ENCODE results near the gene PTPRT. TPM values are rescaled to one million over a fixed set of nuclear protein-coding genes. Genes with fewer than 3 reads are reported as not detected.

Gene PTPRT
- total RNA-seq, 1 experiment from 2014 or later, result 0.13 TPM

GRCh38 chr20:43193443-43193842 is 3.7 kb upstream of the PTPRT start:
- WGBS (ENCODE audit: extremely low coverage, insufficient read length, low lambda C conversion rate), result no CpG with 5 or more reads among the region's 3 CpGs
- Histone ChIP-seq H3T11ph (ENCODE audit: low read length) (no peak overlapping the region), H2BK12ac (ENCODE audit: insufficient read length, low read depth, low read length) (no peak overlapping the region), H3K23me2 (ENCODE audit: insufficient read length, low read depth, low read length, poor library complexity, severe bottlenecking) (peaks cover 12% of the 10 kb centered on the region), H3K4me1 (ENCODE audit: insufficient read depth, low read length) (no peaks in the 10 kb centered on the region), H3K9me3 (ENCODE audit: control insufficient read depth, low read depth, low read length) (no peaks in the 10 kb centered on the region), H2AFZ (ENCODE audit: low read length) (no peak overlapping the region), H4K20me1 (ENCODE audit: control insufficient read depth, insufficient read depth, insufficient read length) (no peaks in the 10 kb centered on the region), H3K27me3 (ENCODE audit: insufficient read depth, low read length) (peaks cover 21% of the 10 kb centered on the region), H3K27ac (ENCODE audit: insufficient read length, low read depth, low read length) (no peak overlapping the region), H3K4ac (ENCODE audit: low read depth, low read length) (no peak overlapping the region), H4K91ac (ENCODE audit: insufficient read length, low read depth, low read length) (no peak overlapping the region), H4K8ac (replicated peaks; ENCODE audit: insufficient read length, low read depth, low read length) (no peak overlapping the region), H3K79me1 (ENCODE audit: insufficient read depth, low read depth, low read length, poor library complexity, severe bottlenecking) (no peaks in the 10 kb centered on the region), H2BK15ac (ENCODE audit: low read depth, low read length) (no peak overlapping the region), H2BK20ac (ENCODE audit: low read depth, low read length, poor library complexity, severe bottlenecking) (no peak overlapping the region), H3K18ac (ENCODE audit: insufficient read length, low read depth, low read length) (no peak overlapping the region), H3K14ac (ENCODE audit: insufficient read depth, low read length) (no peak overlapping the region), H2AK5ac (ENCODE audit: insufficient read length, low read length) (no peak overlapping the region), H3K9ac (ENCODE audit: extremely low read depth, insufficient read length, low read length) (no peak overlapping the region), H2BK120ac (ENCODE audit: low read depth, low read length, poor library complexity, severe bottlenecking) (no peak overlapping the region), H3K4me2 (ENCODE audit: insufficient read depth, insufficient read length, low read length) (no peak overlapping the region), H2BK5ac (ENCODE audit: insufficient read length, low read length) (no peak overlapping the region), H3K56ac (ENCODE audit: insufficient read length, low read depth, low read length) (no peak overlapping the region), H3K79me2 (ENCODE audit: insufficient read depth, low read length) (no peaks in the 10 kb centered on the region), H3K23ac (ENCODE audit: insufficient read length, low read depth, low read length) (no peak overlapping the region), H4K5ac (ENCODE audit: insufficient read length, low read depth, low read length) (no peak overlapping the region)
- Mint-ChIP-seq H3K4me3 (no peak overlapping the region), H3K4me1 (peaks cover 7 to 19% of the 10 kb centered on the region in 2 experiments), H3K27ac (no peak overlapping the region), H3K9me3 (no peaks in the 10 kb centered on the region; a peak in 1 of 5 replicates), H3K36me3 (ENCODE audit: insufficient read depth in 1 of 3, low read depth in 3 of 3) (no peaks in the 10 kb centered on the region), H3K27me3 (ENCODE audit: low read depth) (peaks cover 93% of the 10 kb centered on the region)
- DNase-seq, result no peak
- TF ChIP-seq, protein P1, sequence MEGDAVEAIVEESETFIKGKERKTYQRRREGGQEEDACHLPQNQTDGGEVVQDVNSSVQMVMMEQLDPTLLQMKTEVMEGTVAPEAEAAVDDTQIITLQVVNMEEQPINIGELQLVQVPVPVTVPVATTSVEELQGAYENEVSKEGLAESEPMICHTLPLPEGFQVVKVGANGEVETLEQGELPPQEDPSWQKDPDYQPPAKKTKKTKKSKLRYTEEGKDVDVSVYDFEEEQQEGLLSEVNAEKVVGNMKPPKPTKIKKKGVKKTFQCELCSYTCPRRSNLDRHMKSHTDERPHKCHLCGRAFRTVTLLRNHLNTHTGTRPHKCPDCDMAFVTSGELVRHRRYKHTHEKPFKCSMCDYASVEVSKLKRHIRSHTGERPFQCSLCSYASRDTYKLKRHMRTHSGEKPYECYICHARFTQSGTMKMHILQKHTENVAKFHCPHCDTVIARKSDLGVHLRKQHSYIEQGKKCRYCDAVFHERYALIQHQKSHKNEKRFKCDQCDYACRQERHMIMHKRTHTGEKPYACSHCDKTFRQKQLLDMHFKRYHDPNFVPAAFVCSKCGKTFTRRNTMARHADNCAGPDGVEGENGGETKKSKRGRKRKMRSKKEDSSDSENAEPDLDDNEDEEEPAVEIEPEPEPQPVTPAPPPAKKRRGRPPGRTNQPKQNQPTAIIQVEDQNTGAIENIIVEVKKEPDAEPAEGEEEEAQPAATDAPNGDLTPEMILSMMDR (conservative IDR thresholded peaks at IDR 0.05), result no peak
